ENCODE results near the gene CNNM2.

Gene CNNM2

DNA sequence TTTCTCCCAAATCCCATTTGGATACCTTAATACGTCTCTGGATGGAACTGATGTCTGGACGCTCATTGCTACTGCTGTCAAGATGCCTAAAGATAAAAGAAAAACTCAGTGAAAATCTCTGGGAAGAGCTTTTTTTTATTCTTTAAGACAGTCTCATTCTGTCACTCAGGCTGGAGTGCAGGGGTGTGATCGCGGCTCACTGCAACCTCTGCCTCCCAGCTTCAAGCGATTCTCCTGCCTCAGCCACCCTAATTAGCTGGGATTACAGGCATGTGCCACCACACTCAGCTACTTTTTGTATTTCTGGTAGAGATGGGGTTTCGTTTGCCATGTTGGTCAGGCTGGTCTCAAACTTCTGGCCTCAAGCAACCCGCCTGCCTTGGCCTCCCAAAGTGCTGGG lies 172.8 kb downstream of the CNNM2 start:
- H3K36me3 ChIP-seq (ENCODE audit: insufficient read depth, low read length) = peaks cover 34% of the 10 kb centered on the region
- no peaks in the 10 kb centered on the region for H3K9me3 ChIP-seq (ENCODE audit: control insufficient read depth, insufficient read depth, low read length)
- no peak overlapping the region for H3K9ac ChIP-seq (ENCODE audit: low read depth, low read length)
- H3K4me1 ChIP-seq (ENCODE audit: insufficient read depth, low read length) = no peaks in the 10 kb centered on the region

DNA sequence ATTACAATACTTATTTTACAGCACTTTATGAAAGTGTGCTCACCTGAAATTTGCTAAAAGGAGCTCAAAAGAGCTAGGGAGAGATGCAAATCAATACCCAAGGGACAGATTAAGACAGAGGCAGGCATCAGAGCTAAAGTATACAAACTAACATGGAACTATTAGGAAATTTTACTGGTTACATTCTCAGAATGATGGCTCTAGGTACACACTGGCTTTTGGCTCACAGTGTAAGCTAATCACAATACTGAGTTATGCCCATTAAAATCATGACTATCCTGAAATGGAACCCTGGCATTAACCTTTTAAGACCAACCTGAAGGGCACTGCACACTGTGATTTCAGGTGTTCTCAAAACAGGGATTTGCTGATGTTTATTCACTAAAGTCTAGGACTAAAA lies 176.9 kb downstream of the CNNM2 start:
- Histone ChIP-seq H3K9ac (ENCODE audit: low read depth, low read length) (no peak overlapping the region), H3K4me1 (ENCODE audit: insufficient read depth, low read length) (no peaks in the 10 kb centered on the region), H3K9me3 (ENCODE audit: control insufficient read depth, insufficient read depth, low read length) (no peaks in the 10 kb centered on the region), H3K36me3 (ENCODE audit: insufficient read depth, low read length) (peaks cover 40% of the 10 kb centered on the region)

DNA sequence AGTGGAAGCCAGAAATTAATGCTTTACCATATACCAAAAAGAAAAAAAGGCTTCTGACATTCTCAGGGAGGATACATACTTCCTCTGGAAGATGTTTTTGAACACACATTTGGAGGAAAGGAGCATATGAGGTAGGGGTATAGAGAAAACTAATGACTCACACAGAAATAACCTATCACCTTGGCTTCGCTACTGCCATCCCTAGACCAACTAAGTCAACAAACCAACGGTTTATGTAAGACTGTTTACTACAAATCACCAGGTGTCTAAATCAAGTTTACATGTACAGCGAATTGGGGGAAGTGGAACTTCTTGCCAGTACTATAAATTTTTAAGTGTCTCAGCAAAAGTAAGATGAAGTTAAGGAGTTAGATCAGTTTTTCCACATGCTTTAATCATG lies 178.0 kb downstream of the CNNM2 start:
- Histone ChIP-seq H3K4me1 (ENCODE audit: insufficient read depth, low read length) (no peaks in the 10 kb centered on the region), H3K9me3 (ENCODE audit: control insufficient read depth, insufficient read depth, low read length) (no peaks in the 10 kb centered on the region), H3K36me3 (ENCODE audit: insufficient read depth, low read length) (peaks cover 29% of the 10 kb centered on the region), H3K9ac (ENCODE audit: low read depth, low read length) (no peak overlapping the region)

DNA sequence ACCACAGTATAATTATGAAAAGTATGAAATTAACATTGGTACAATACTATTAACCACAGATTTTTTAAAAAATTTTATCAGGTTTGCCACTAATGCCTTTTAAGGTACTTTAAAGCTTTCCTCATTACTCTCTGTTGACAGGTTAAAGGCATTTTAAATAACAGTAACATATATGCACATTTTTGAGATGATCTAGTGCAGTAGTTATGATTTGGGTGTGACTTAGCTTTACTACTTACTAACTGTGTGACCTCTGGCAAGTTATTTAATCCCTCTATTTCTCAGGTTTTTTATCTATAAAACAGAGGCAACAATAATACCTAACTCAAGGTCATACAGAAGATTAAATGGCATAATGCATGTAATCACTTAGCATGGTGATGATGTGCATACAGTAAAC lies 180.1 kb downstream of the CNNM2 start:
- Histone ChIP-seq H3K4me1 (ENCODE audit: insufficient read depth, low read length) (0 out of 2 replicates have a peak, but pooled peaks cover 7% of the 10 kb centered on the region), H3K36me3 (ENCODE audit: insufficient read depth, low read length) (peaks cover 15% of the 10 kb centered on the region), H3K9me3 (ENCODE audit: control insufficient read depth, insufficient read depth, low read length) (no peaks in the 10 kb centered on the region), H3K9ac (ENCODE audit: low read depth, low read length) (no peak overlapping the region)

DNA sequence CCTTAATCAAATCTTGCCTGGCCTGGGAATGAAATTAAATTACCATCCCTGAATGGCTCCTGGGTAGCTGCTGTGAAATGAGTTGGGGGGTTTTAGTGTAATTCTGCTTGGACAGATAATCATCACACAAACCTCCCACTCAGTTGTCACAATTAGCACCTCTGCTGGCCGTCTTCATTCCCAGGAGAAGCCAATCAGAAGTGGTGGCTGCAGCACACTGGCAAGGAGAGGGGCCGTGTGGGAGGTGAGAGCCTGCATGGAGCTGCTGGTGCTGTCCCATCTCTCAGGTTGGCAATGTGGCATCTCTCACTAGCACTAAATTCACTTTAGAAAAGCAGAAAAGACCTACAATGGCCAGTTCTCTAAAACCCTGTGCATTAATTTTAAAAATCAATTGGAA lies 182.5 kb downstream of the CNNM2 start:
- H3K4me1 ChIP-seq (ENCODE audit: insufficient read depth, low read length) = 0 out of 2 replicates have a peak, but pooled peaks cover 7% of the 10 kb centered on the region
- peaks cover 10% of the 10 kb centered on the region; the same call in 1 of the 2 replicates for H3K36me3 ChIP-seq (ENCODE audit: insufficient read depth, low read length)
- no peaks in the 10 kb centered on the region for H3K9me3 ChIP-seq (ENCODE audit: control insufficient read depth, insufficient read depth, low read length)
- H3K9ac ChIP-seq (ENCODE audit: low read depth, low read length) = no peak overlapping the region

DNA sequence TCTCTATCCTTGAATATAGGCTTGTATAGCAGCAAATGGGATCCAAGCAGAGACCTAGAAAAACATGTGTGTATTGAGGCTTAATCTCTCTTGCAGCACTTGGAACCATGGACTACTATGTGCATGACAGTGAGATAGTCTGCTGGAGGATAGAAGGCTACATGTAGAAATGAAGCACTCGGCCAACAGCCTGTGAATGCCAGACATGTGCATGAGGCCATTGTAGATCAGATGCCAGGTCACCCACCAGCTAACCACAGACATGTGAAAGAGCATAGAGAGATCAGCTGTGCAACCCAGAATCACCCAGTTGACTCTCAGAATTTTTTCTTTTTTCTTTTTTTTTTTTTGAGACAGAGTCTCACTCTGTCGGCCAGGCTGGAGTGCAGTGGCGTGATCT lies 184.1 kb downstream of the CNNM2 start:
- H3K9ac ChIP-seq (ENCODE audit: low read depth, low read length) = no peak overlapping the region
- 0 out of 2 replicates have a peak, but pooled peaks cover 7% of the 10 kb centered on the region for H3K4me1 ChIP-seq (ENCODE audit: insufficient read depth, low read length)
- peaks cover 7% of the 10 kb centered on the region; the same call in 1 of the 2 replicates for H3K36me3 ChIP-seq (ENCODE audit: insufficient read depth, low read length)
- H3K9me3 ChIP-seq (ENCODE audit: control insufficient read depth, insufficient read depth, low read length) = no peaks in the 10 kb centered on the region

DNA sequence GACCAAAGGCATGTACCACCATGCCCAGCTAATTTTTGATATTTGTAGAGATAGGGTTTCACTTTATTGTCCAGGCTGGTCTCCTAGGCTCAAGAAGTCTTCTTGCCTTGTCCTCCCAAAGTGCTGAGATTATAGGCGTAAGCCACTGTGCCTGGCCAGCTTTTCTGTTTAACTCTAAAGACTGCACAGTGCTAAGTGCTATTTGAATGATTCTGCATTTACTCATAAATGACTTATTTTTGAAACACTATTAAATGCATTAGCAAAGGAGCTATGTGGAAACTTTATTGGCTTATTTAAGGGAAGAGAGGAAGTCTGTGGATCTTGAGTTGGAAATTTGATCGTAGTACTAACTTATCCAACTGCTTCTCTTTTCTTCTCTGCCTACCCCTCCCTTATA lies 185.9 kb downstream of the CNNM2 start:
- H3K4me1 ChIP-seq (ENCODE audit: insufficient read depth, low read length) = 0 out of 2 replicates have a peak, but pooled peaks cover 7% of the 10 kb centered on the region
- no peak overlapping the region for H3K9ac ChIP-seq (ENCODE audit: low read depth, low read length)
- H3K36me3 ChIP-seq (ENCODE audit: insufficient read depth, low read length) = peaks cover 5% of the 10 kb centered on the region; the same call in 1 of the 2 replicates
- no peaks in the 10 kb centered on the region for H3K9me3 ChIP-seq (ENCODE audit: control insufficient read depth, insufficient read depth, low read length)

DNA sequence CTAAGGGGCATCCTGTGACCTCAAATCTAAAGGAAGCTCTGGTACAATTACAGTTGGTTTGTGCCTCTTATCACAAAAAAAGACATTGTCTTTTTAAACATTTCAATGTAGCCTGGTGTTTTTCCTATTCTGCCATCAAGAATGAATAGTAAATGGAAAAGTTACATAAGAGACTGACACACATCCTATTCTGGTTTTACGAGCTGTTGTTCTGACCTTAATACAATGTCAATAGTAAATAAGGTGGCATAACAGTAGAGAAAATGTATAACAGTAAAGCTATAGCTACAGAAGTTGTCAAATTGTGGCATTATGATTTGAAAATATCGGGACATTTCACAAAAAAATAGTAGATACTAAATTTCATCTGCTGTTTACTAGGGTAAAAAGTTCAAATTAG lies 186.6 kb downstream of the CNNM2 start:
- peaks cover 2% of the 10 kb centered on the region; the same call in 1 of the 2 replicates for H3K36me3 ChIP-seq (ENCODE audit: insufficient read depth, low read length)

DNA sequence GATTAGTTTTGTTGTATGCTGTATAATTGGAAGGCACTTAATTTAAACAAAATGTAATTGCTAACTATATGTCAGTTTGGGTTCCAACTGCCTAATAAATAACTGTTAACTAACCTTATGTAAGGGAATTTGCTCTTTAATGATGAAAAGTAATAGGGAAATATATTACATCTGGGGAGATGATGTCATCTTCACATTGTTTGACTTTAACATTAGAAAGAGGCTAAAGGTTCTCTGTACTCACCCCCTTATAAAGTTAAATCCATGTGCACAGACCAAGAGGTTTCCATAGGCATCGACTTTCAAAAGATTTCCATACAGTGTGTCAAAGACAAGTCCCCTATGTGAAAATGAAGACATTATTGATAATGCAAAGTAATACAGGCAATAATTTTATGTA lies 187.4 kb downstream of the CNNM2 start:
- 0 out of 2 replicates have a peak, but pooled peaks cover 7% of the 10 kb centered on the region for H3K4me1 ChIP-seq (ENCODE audit: insufficient read depth, low read length)
- no peaks in the 10 kb centered on the region for H3K9me3 ChIP-seq (ENCODE audit: control insufficient read depth, insufficient read depth, low read length)
- H3K9ac ChIP-seq (ENCODE audit: low read depth, low read length) = no peak overlapping the region
- H3K36me3 ChIP-seq (ENCODE audit: insufficient read depth, low read length) = peaks cover 2% of the 10 kb centered on the region; the same call in 1 of the 2 replicates

More for the DNA sequence above, 186.6 kb downstream of the CNNM2 start:
- Histone ChIP-seq H3K9me3 (ENCODE audit: control insufficient read depth, insufficient read depth, low read length) (no peaks in the 10 kb centered on the region), H3K9ac (ENCODE audit: low read depth, low read length) (no peak overlapping the region), H3K4me1 (ENCODE audit: insufficient read depth, low read length) (0 out of 2 replicates have a peak, but pooled peaks cover 7% of the 10 kb centered on the region)

DNA sequence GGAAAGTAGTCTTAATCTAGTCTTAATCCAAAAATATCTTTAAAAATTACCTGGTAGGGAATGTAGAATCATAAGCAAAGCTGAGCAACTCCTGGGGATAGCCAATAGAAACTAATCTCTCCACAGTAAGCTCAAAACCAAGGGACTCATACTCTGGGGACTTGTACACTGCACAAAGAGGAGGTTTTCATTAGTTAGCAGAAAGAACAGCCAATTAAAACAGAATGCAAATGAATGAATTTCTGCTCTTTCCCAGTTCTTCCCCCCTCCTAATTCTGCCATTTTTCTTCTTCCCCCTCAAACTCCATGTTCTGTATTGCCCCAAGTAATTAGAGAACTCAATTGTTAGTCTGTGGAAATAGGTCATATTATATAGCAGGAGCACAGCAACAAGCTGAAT lies 188.4 kb downstream of the CNNM2 start:
- Histone ChIP-seq H3K9me3 (ENCODE audit: control insufficient read depth, insufficient read depth, low read length) (no peaks in the 10 kb centered on the region), H3K4me1 (ENCODE audit: insufficient read depth, low read length) (peaks cover 7% of the 10 kb centered on the region; the same call in 1 of the 2 replicates), H3K36me3 (ENCODE audit: insufficient read depth, low read length) (peaks cover 2% of the 10 kb centered on the region; the same call in 1 of the 2 replicates), H3K9ac (ENCODE audit: low read depth, low read length) (no peak overlapping the region)

DNA sequence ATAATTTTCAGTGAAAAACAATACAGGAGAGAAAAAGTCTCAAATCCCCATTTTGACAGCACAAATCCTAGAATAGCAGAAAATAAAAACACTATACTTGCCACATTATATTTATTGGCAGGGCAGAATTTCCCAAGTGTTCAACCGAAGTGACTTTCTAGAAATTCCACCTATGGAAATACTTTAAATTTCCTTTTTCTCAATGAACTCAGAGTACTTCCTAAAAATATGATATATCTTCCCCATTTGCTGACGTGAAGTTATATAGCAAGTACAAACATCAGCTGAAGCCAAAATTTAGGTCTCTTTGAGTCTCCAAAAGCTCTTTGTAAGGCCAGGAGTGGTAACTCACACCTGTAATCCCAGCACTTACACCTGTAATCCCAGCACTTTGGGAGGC lies 191.7 kb downstream of the CNNM2 start:
- Histone ChIP-seq H3K9me3 (ENCODE audit: control insufficient read depth, insufficient read depth, low read length) (no peaks in the 10 kb centered on the region), H3K36me3 (ENCODE audit: insufficient read depth, low read length) (no peaks in the 10 kb centered on the region), H3K4me1 (ENCODE audit: insufficient read depth, low read length) (peaks cover 4% of the 10 kb centered on the region; the same call in 1 of the 2 replicates), H3K9ac (ENCODE audit: low read depth, low read length) (no peak overlapping the region)

DNA sequence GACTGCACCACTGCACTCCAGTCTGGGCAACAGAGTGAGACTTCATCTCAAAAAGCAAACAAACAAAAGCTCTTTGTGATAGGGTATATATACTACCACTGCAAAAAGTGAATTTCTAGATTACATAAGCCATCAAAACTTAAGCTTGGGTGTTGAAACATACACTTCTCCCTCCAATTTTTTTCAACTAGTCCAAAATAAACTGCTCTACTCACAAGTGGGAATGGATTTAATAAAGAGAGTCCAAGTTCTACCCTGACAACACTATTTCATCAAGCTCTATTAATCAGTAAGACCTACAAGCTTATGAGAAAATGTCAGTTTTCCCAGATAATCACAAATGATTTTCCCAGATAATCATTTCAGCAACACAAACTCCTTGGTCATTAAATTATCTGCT lies 192.3 kb downstream of the CNNM2 start:
- Histone ChIP-seq H3K4me1 (ENCODE audit: insufficient read depth, low read length) (peaks cover 4% of the 10 kb centered on the region; the same call in 1 of the 2 replicates), H3K9ac (ENCODE audit: low read depth, low read length) (no peak overlapping the region), H3K36me3 (ENCODE audit: insufficient read depth, low read length) (no peaks in the 10 kb centered on the region), H3K9me3 (ENCODE audit: control insufficient read depth, insufficient read depth, low read length) (no peaks in the 10 kb centered on the region)

DNA sequence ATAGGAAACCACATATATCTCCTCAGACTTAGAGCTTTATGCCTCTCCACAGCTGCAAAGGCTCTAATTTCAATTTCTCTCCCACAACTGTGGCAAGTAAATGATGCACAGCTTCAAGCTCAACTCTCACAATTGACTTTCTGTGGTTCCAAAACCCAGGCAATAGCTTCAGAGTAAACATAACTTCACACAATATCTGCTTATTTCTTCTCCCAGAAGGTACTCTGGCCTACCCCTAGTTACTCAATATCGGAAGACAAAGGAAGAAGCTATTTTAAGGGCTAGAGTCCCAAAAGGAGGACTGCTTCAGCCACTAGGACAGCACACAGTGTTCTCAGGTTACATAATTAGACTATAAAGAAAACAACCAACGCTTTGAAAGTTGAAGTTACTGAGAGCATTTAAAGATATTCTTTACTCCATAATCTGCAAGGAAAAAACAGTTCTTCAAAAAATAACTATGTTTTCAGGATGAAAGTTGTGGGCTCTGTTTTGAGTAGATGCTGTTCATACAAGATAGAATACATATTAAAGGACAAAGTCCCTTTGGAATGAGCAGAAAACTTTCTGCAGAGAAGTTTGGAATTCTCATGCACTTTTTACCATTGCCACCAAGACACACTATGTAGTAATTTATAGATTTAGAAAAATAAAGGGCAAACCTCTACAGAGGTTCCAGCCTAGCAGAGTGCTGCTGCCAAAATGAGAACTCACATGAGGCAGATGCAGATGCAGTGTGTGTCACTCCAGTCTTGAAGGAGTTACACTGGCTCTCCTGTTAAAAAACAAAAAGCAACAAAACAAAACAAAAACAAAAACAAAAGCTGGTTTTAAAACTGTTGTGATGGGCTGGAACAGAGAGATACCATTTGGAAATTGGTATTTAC lies 193.2 kb downstream of the CNNM2 start:
- Histone ChIP-seq H3K4me1 (ENCODE audit: insufficient read depth, low read length) (peaks cover 4% of the 10 kb centered on the region; the same call in 1 of the 2 replicates), H3K9ac (ENCODE audit: low read depth, low read length) (no peak overlapping the region), H3K36me3 (ENCODE audit: insufficient read depth, low read length) (no peaks in the 10 kb centered on the region), H3K9me3 (ENCODE audit: control insufficient read depth, insufficient read depth, low read length) (no peaks in the 10 kb centered on the region)

DNA sequence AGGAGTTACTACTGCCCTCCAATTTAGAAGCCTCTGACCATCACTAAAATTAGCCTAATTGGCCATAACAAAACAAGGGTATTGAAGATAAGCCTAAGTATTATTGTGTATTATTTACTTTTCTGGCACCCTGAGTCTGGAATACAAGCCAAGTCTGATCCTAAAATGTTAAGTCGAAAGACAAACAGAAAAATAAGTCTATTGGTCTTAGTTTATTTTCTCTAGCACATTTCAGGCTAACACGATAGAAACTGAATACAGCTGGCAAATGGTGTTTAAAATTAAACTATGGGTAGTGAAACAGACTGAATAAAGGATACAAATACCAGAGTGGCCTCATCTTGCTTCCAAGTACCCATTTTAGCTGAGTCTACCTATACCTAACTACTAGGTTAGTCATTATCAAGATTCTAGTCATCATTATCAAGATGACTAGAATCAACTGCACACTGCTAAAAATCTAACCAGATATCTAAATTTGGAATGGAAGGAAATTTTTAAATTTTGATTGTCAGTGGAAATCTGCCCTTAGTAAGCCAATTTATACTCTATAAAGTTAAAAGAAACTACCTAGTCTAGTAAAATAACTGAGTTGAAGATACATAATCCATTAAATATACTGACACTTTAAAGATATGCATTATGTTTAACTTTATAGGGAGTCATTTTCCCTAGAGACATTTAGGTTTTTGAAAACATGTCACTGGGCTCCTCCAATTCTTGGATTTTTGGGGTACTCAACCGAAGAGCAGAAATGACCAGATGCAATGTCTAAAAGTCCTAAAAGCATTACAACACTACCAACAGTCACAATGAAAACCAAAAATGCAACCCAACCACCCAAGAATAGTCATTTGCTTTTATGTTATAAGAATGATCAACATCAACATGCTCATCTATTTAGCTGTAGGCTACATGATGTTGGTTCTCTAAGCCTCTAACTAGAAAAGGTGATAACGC lies 194.1 kb downstream of the CNNM2 start:
- Histone ChIP-seq H3K9me3 (ENCODE audit: control insufficient read depth, insufficient read depth, low read length) (no peaks in the 10 kb centered on the region), H3K36me3 (ENCODE audit: insufficient read depth, low read length) (no peaks in the 10 kb centered on the region), H3K4me1 (ENCODE audit: insufficient read depth, low read length) (peaks cover 4% of the 10 kb centered on the region; the same call in 1 of the 2 replicates), H3K9ac (ENCODE audit: low read depth, low read length) (no peak overlapping the region)
